GM19467 (cell line): ENCODE data around the gene ESPN.
"Not testable (repeated sequence)": the region's sequence is repeated elsewhere in the genome, so short reads cannot be mapped to it uniquely, and the experiment has no call there.

ENCODE experiments used
- ATAC-seq: cut with Tn5 transposase; IDR thresholded peaks from one replicate; pipeline ENCODE4 v1.9.1; 2021; ENCODE audit warnings: mild to moderate bottlenecking, moderate library complexity; ENCODE audit not compliant: unreplicated experiment

The ESPN gene

DNA sequence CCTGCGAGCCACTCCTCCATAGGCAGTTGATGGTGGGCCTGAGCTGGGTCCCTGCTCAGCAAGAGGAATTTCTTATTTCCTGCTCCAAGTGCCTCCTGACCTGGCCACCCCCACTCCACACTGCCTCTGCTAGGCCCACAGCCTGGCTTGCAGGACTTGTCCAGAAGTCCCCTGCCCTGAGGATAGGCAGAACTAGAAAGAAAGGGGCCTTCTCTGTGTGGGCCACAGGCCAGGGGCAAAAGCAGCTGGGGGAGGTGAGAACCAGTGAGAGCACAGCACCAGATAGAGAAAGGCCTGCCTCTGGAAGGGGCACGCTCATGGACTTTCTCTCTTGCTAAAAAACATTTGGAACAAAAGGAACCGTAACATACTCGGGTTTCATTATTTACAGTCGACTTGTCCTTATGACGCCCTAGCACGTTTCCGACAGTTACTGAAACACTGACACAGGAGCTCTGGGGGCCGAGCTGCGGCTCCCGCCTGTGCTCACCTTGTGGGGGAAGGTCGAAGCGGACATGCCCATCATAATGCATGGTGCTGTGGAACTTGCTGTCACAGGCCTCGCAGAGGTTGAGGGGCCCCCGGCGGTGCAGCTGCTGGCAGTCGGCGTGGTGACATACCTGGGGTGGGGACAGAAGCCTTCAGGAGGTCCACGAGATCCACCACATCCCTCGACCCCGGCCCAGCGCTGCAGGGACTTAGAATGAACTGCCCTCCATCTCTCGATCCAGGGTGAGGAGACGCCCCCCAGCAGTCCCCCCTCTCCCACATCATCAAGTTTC lies 52.7 kb downstream of the ESPN start:
- no peak for ATAC-seq

DNA sequence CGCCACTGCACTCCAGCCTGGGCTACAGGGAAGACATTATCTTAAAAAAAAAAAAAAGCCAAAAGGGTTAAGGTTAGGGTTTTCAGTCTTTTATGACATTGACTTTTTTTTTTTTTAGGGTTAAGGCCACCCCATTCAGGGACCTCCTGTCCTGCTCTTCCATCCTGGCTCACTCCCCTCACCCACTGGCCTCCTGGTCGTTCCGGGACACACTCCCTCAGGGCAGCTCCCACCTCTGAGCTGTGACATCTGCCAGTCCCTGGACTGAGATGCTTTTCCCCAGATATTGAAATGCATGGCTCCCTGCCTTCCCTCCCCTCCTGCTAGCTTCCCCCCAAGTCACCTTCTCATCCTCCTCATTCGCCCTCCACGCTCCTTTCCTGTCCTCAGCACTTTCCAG lies 57.2 kb downstream of the ESPN start:
- no peak for ATAC-seq

DNA sequence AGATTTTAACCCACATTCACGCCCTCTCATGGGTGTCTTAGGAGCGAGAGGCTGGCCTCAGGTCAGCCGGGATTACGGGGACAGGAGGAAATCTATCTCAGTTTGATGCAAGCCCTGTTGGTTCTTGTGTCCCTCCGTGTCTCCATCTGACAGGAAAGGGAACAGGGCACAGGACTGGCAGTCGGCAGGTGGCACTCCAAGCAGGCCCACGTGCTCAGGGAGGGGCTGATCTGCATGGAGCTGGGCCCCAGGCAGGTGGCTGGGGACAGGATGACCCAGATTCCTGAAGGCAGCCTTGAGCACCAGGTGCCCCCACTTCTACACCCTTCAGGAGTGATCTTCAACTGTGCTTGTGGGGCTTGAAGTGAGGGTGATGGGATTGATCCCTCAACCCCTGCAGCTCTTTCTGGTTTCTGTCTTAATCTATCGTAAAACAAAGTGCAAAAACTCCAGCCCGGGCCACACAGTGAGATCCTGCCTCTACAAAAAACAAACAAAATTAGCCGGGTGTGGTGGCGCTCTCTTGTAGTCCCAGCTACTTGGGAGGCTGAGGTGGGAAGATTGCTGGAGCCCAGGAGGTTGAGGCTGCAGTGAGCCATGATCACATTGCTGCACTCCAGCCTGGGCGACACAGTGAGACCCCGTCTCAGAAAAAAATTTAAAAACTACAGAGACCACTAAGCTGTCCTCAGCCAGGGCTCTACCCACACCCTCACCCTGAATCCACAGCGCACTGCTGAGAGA lies 58.6 kb downstream of the ESPN start:
- no peak for ATAC-seq

DNA sequence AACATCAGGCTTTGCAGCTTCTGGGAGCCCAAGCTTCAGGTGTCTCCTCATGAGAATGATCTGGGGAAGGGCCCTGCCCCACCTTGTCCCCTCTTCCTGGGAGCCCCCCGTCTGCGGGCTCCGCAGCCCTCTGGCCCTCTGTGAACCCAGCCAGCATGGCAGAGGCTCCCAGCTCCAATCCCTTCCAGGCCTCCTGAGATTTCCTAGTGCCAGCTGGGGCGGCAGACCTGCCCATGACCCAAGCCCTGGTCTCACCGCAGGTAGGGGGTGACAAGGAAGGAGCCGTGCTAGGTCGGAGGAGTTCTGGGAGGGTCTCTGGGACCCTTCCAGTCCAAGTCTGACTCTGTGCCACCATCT lies 59.2 kb downstream of the ESPN start:
- ATAC-seq = no peak

DNA sequence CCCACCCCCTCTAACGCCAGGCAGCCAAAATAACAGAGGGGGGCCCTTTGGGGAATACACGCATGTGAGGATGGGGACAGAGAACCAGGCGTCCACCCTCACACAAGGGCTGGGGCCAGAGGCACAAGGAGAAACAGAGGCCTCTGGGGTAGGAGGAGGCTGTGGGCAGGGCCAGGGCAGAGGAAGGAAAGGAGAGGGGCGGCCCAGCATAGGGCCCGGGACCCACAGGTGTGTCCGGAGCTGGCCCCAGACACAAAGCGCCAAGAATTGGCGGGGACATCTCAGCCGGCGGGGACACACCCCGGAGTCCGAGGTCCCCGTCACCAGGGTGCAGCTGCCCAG lies 60.2 kb downstream of the ESPN start:
- no peak for ATAC-seq

DNA sequence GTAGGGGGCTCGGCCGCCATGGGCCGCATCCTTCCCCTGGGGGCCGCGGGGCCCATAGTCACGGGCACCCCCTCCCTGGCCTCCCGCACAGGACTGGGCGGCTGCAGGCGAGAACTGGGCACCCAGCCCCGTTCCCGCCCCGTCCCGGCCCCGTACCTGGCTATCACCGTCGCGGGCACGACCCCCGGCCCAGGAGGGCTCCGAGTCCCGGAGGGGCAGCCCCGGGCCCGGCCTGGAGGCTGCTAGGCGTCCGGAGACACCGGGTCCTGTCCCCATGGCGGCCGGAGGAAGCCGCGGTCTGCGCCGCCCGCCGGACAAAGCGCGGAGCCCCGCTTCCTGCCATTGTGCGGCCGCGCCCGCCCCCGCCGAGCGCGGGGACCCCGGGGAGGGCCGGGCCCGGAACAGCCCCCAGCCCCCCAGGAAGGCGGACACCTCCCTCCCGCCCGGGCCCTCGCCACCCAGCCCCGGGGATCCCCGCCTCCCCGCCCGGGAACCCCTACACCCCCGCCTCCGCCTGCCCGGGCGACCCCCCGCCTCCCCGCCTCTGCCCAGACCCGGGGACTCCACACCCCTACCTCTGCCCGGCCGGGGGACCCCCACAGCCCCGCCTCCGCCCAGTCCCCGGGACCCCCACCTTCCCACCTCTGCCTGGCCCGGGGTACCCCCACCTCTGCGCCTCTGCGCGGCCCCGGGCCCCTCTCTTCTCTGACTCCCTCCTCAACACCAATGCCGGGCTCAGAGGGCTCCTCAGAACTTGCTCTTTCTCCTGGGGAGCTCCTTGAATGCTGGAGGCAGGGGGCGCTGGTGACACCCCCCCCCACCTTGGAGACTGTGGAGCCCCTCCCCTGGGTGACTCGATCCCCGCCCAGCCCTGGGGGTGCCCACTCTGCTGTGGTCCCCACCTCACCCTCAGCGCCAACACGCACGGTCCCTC lies 60.9 kb downstream of the ESPN start:
- ATAC-seq = no peak

DNA sequence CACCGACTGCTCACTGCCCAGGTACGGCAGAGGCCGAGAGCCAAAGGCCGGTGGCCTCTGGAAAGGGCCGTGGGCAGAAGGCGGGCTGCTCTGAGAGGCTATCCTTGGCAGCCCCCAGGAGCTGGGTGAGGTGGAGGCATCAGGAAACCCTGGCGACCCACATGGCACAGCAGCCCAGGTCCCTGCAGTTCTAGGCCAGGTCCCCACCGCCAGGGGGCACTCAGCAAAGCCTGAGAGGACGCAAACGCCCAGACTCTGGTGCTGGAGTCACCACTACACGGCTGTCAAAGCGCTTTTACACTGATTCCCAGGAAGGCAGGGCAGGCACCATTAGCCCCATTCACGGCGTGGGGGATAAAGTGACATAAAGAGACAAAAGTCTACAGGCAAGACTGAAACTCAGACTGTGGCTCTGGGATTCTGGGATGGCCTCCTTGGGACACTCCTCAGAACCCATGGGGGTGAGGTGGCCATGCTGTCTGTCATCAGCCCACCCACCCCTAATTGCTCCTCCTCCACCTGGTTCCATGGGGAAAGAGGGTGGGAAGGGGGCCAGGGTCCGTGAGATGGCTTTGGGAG lies 61.9 kb downstream of the ESPN start:
- ATAC-seq = no peak

DNA sequence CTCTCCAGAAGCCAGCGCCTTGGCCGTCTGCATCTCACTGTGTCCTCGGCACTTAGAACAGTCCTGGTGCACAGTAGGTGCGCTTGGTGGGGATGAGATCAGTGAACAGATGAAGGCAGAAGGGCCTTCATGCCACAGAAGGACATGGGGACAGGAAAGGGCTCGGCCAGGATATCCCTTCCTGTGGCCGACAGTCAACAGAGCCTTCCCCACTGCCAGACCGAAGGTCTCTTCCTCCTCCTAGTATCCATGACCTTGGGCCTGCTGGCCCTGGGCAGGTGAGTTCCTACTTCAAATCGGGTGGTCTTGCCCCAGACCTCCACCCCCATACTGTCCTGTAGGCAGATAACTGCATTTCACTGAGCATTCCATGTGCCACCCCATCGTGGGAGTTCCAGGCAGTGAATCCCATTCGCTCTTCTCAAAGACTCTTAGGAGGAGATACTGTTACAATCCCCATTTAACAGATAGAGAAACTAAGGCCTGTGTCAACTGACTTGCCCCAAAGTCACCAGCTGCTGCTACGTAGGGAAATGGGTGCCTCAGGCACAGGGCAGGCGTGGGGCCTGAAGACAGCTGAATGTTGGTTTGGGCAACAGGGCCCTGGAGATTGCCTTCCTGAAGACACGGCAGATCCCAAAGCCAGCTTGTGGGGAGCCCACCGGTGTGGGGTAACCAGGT lies 63.4 kb downstream of the ESPN start:
- no peak for ATAC-seq

DNA sequence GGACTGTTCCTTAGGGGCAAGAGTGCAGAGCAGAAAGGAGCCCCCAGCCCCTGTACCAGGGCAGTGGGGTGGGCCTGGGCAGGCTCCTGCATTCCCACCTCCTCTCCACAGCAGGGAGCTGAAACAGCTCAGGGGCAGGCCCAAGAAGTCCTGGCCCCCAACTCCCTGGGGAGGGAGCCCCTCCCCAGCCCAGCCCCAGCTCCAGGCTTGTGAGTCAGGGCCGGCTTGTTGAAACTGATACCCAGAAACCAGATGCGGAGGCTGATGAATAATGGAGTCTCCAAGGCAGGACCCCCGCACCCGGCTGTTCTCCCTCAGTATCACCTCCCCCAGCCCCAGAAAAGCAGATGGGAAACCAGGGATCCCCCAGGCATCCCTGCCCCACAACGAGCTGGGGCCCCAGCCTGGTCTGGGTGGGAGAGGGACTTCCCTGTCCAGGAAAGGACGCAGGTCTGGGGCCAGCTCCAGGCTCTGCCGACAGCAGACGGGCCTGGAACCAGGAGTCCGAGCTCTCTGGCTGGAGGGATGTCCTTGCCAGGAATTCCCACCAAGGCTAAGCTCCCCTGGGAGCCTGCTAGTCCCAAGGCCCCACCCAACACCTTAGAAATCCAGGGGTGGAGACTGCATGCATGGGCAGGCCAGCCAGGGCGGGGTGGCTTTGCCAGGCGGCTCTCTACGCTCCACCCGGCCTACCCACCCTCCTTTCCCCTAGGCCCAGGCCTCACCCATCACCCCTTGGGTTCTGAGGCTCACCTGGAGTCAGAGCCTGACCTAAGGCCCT lies 64.2 kb downstream of the ESPN start:
- no peak for ATAC-seq

DNA sequence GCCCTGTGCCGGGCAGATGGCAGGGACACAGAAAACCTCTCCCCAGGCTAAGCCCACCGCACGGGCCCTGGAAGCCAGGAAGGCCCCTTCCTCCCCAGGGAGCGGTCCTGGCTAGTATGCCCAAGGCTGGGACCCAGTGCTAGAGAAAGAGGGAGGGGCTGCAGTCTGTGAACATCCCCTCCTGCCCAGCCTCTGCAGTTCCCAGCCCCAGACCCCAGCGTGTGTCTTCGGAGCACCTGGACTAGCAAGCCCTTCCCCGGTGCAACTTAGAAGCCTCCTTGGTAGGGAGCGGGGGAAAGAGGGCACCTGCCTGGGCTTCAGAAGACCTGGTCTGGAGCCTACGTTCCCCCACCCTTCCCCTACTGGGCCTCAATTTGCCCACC lies 64.8 kb downstream of the ESPN start:
- no peak for ATAC-seq

DNA sequence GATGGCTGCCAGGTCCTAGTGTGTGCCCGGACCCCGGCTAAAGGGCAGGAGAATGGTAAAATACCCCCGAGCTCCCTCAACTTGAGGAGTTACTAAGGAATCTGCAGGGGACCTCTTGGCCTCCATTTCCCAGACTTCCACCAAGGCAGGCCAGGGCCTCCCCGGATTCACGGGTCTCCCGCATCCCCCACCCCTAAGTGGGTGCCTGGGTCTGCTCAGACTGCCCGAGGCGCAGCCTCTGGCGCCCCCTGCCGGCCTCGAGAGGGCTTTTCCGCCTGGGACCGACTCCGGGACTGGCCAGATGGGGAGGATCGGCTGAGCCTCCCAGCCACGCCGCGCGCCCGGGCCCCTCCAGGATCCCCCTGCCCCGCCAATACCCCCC lies 65.2 kb downstream of the ESPN start:
- ATAC-seq = peak; percentile 56

DNA sequence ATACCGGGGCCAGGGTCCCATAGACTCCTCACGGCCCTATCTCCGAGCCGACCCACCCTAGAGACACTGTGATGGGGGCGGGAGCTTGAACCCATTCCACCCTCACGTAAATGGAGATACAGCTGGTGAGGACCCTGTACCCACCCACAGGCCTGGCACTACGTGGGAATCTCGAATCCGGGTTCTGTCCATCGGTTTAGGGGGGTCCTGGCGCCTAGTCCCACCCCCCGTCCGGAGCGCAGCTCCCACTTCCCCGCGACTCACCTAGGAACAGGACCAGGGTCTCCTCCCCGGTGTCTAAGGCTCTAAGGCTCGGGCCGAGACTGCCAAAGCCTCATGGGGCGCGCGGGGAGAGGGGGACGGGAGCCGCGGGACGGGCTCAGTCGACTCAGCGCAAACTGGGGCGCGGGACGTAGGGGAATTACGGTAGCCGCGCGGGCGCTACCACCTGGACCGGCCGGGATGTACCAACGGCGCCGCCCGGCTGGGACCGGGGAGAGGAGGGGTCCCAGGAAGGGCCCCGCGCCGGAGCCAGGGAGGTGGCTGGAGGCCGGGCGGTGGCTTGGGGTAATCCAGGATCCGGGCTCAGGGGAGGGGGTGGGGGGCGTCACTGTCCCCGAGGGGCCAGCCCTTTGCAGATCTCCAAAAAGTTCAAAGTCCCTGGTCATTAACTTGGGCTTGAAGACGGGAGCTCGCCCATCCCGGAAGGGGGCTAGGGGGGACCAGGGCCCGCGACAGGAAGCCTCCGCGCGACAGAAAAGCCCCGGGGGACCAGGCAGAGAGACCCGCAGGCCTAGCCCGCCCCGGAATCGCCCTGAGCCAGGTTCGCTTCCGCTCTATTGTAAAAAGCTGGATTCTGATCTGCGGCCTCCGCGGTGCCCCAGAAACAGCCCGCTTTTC lies 65.9 kb downstream of the ESPN start:
- ATAC-seq = no peak

DNA sequence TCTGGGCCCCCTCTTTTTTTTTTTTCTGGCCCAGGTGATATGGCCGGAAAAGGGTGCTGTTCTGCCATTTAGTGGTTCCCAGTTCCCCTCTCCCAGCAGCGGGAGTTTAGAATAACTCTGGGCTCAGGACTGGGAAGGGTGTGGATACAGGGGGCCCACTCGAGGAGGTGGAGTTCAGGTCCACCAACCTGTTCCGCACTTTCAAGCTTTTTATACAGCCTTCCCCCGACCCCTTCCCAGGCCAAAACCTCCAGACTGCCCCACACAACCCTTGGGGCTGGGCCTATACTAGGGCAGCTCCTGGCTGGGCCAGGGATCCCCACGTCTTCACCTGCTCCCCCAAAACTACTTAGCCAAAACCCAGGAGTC lies 66.5 kb downstream of the ESPN start:
- no peak for ATAC-seq

DNA sequence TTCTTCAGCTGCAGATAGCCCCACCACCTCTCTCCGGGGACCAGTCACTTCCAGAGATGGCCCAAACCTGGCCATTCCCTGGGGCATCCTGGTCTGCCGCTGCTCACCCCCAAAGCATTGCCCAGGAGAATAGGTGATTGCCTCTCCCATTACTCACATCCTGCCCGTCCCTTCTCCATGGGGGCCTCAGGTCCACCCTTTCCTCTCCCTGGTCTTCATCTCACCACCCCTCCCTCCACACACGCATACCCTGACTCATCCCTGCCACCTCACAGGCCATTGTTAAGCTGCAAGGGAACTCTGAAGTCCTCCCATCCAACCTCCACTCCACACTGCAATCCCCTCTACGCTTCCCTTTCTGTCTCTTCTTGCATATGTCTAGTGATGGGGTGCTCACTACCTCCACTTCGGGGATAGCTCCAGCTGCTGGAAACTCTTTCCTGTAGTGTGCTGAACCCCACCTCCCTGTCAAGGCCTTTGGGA lies 66.9 kb downstream of the ESPN start, which contains the start of gene PLEKHG5:
Gene PLEKHG5, minus strand, starts transcription at position 188 of the 483 bp plus-strand sequence. CDS start 14,096 bp downstream, outside the sequence.
- ATAC-seq = no peak

DNA sequence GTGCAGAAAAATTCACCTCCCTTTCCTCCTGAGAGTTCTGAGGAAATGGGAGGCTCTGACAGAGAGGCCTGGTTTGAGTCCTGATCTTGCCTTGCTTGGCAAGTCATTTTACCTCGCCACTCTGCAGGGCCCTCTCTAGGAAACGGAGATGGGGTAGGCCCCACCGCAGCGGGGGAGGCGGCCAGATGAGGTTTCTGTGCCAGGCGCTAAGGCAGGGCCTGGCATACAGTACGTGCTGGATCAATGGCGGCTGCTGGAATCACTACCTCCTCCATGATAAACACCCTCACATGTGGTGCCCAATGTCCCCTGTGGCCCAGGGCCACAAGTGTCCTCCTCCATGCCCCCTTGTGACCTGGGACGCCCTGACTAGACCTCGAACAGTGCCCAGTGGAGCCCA lies 67.4 kb downstream of the ESPN start:
- ATAC-seq = no peak

DNA sequence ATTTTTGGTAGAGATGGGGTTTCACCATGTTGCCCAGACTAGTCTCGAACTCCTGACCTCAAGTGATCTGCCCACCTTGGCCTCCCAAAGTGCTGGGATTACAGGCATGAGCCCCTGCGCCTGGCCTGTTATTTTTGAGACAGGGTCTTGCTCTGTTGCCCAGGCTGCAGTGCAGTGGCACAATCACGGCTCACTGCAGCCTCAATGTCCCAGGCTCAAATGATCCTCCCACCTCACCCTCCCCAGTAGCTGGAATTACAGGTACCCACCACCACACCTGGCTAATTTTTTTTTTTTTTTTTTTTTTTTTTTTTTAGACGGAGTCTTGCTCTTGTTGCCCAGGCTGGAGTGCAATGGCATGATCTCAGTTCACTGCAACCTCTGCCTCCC lies 69.3 kb downstream of the ESPN start:
- not testable (repeated sequence) for ATAC-seq

DNA sequence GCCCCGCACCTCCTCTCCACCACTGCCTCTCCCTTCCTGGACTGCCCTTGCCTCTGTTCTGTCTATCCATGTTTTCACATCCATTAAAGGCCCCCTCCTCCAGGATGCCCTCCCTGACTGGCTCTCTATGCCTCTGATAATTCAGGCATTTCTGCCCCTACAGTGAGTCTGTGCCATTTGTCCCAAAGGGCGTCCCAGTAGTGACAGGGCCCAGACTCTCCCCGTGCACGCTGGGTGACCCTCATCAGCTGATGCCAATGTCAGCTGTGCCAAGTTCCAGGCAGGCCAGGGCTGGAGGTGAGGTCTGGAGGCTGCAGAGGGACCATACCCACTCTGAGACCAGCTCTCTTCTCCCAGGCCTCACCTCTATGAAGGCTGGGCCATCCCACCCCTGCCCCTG lies 70.1 kb downstream of the ESPN start:
- no peak for ATAC-seq

DNA sequence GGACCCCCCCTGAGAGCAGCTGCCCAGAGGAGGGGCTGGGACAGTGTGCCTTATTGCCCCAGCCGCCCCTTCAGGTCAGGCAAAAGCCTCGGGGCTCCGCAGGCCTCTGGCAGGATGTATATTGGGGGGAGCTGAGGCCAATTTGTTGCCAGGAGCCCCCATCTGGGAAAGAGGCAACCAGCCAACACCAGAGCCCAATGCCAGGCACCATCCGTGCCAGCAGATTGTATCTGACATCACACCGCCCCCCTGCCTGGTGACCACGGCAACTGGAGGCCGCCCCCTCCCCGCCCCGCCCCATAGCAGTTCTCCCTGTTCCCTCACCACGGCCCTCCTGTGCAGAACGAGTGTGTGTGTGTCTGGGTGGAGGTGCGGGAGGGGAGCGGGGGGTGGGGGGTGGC lies 70.5 kb downstream of the ESPN start:
- ATAC-seq = no peak
